KOPT-K1 (cell line): ENCODE measurements around the gene BUB1B.

ENCODE experiments used
- H3K27ac ChIP-seq: fragments of 200-600 bp; sonication (generic); 2 replicates; pipeline ENCODE4 v1.5.1; 2016; ENCODE audit warnings: antibody characterized with exemption, mild to moderate bottlenecking, low read depth, low read length; ENCODE audit not compliant: poor library complexity, severe bottlenecking
- H3K36me3 ChIP-seq: fragments of 200-600 bp; sonication (generic); 2 replicates; pipeline ENCODE4 v1.5.1; 2017; ENCODE audit warnings: antibody characterized with exemption, mild to moderate bottlenecking, low read length, moderate library complexity; ENCODE audit not compliant: insufficient read depth
- H3K9me3 ChIP-seq: fragments of 200-600 bp; sonication (generic); 2 replicates; pipeline ENCODE4 v1.5.1; 2017; ENCODE audit warnings: antibody characterized with exemption, low read length, mild to moderate bottlenecking; ENCODE audit not compliant: insufficient read depth, poor library complexity, severe bottlenecking

The BUB1B gene

GRCh38 chr15:40264321-40265153, 103.7 kb downstream of the BUB1B start:
- H3K9me3 ChIP-seq, result no peaks in the 10 kb centered on the region
- H3K36me3 ChIP-seq, result no peaks in the 10 kb centered on the region
- H3K27ac ChIP-seq, result no peak overlapping the region

GRCh38 chr15:40265355-40265754, 104.5 kb downstream of the BUB1B start:
- H3K27ac ChIP-seq, result no peak overlapping the region
- no peaks in the 10 kb centered on the region for H3K36me3 ChIP-seq
- no peaks in the 10 kb centered on the region for H3K9me3 ChIP-seq

GRCh38 chr15:40265875-40266274, 105.0 kb downstream of the BUB1B start:
- Histone ChIP-seq H3K27ac (no peak overlapping the region), H3K9me3 (no peaks in the 10 kb centered on the region), H3K36me3 (no peaks in the 10 kb centered on the region)

- Histone ChIP-seq H3K36me3 (no peaks in the 10 kb centered on the region), H3K27ac (no peak overlapping the region), H3K9me3 (no peaks in the 10 kb centered on the region)
These were observed 106.0 kb downstream of the BUB1B start for GRCh38 chr15:40266828-40267304.

GRCh38 chr15:40267670-40268069, 106.8 kb downstream of the BUB1B start:
- Histone ChIP-seq H3K36me3 (no peaks in the 10 kb centered on the region), H3K9me3 (no peaks in the 10 kb centered on the region), H3K27ac (no peak overlapping the region)

GRCh38 chr15:40269604-40270003, 108.7 kb downstream of the BUB1B start:
- no peaks in the 10 kb centered on the region for H3K9me3 ChIP-seq
- H3K36me3 ChIP-seq, result no peaks in the 10 kb centered on the region
- peak overlapping the region; percentile 47 for H3K27ac ChIP-seq

- H3K9me3 ChIP-seq, result no peaks in the 10 kb centered on the region
These were observed 109.6 kb downstream of the BUB1B start for GRCh38 chr15:40270246-40270995.

More at GRCh38 chr15:40270246-40270995, 109.6 kb downstream of the BUB1B start:
- Histone ChIP-seq H3K36me3 (no peaks in the 10 kb centered on the region), H3K27ac (peak overlapping the region; percentile 47)
